ENCODE results near the gene ZBED4.

DNA sequence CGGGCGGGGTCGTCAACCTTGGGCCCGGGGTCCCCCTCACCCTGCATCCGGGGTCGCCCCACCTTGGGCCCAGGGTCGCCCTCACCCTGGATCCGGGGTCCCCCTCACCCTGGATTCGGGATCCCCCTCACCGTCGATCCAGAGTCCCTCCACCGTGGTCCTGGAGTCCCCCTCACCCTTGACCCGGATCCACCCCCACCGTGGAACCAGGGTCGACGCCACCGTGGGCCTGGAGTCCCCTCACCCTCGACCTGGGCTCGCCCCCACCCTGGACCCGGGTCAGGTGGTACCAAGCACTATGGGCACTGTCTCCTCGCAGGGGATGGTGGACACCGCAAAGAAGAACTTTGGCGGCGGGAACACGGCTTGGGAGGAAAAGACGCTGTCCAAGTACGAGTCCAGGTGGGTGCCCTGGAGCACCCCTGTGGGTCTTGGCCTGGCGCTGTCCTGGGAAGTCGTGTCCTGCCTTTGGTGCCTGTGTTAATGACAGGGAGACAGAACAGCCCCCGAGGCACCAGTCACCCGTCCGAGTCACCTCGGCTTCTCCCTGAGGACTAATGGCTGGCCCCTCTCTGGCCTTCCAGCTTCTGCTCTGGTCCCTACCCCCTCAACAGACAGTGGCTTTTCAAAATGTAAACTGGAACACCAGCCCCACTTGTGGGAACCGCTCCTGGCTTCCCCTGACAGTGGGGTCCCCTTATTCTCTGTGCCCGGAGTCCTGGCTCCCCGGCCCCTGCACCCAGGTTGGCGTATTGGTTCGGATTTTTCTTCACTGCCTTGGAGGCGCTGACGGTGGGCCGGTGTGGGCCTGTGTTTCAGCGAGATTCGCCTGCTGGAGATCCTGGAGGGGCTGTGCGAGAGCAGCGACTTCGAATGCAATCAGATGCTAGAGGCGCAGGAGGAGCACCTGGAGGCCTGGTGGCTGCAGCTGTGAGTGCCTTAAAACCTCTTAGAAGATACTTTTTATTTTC is 65.6 kb downstream of the ZBED4 start:
- TF ChIP-seq, protein P1, sequence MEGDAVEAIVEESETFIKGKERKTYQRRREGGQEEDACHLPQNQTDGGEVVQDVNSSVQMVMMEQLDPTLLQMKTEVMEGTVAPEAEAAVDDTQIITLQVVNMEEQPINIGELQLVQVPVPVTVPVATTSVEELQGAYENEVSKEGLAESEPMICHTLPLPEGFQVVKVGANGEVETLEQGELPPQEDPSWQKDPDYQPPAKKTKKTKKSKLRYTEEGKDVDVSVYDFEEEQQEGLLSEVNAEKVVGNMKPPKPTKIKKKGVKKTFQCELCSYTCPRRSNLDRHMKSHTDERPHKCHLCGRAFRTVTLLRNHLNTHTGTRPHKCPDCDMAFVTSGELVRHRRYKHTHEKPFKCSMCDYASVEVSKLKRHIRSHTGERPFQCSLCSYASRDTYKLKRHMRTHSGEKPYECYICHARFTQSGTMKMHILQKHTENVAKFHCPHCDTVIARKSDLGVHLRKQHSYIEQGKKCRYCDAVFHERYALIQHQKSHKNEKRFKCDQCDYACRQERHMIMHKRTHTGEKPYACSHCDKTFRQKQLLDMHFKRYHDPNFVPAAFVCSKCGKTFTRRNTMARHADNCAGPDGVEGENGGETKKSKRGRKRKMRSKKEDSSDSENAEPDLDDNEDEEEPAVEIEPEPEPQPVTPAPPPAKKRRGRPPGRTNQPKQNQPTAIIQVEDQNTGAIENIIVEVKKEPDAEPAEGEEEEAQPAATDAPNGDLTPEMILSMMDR (IDR thresholded peaks at IDR 0.05; ENCODE audit: low read length), result no peak
- no peak for TF ChIP-seq EZH2 (IDR thresholded peaks at IDR 0.05; ENCODE audit: borderline replicate concordance, low read length)

Data from OCI-LY1 (cell line).